Thoracic aorta (tissue), 2 donors: ENCODE results near the gene KDM5B. TPM values are rescaled to one million over a fixed set of nuclear protein-coding genes. Genes with fewer than 3 reads are reported as not detected.
"Not testable (repeated sequence)": the region's sequence is repeated elsewhere in the genome, so short reads cannot be mapped to it uniquely, and the experiment has no call there.

ENCODE experiments used
- ATAC-seq: fragments of 150-250 bp; one replicate; pipeline ENCODE4 v1.8.0; 2017; ENCODE audit warnings: low read depth; ENCODE audit not compliant: insufficient number of reproducible peaks, low FRiP score
- DNase-seq: peaks from one replicate; pipeline ENCODE4 v3.0.0-alpha.2; 2020; ENCODE audit warnings: low spot score
- H3K27ac ChIP-seq, 2 donors: fragments of 200-600 bp; sonication (generic); 1 replicate in 1 of 2; 2 replicates in 1 of 2; pipeline ENCODE4 v1.5.1; 2016; ENCODE audit warnings: mild to moderate bottlenecking in 2 of 2, moderate library complexity in 2 of 2
- H3K27me3 ChIP-seq: fragments of 200-600 bp; sonication (generic); replicated peaks from 2 replicates; pipeline ENCODE4 v1.6.0; 2016; ENCODE audit warnings: mild to moderate bottlenecking; ENCODE audit not compliant: insufficient read depth
- H3K36me3 ChIP-seq: fragments of 200-600 bp; sonication (generic); one replicate; pipeline ENCODE4 v1.5.1; 2016
- H3K4me1 ChIP-seq, 2 donors: fragments of 200-600 bp; sonication (generic); 1 replicate in 1 of 2; 2 replicates in 1 of 2; pipeline versions ENCODE4 v1.5.1 to v1.6.0; 2016; ENCODE audit warnings: low read depth in 2 of 2, mild to moderate bottlenecking in 1 of 2; ENCODE audit not compliant: control insufficient read depth in 1 of 2
- H3K4me3 ChIP-seq: fragments of 200-600 bp; sonication (generic); 2 replicates; pipeline ENCODE4 v1.5.1; 2016; ENCODE audit warnings: mild to moderate bottlenecking
- H3K9me3 ChIP-seq: fragments of 200-600 bp; sonication (generic); 2 replicates; pipeline ENCODE4 v1.5.1; 2016
- total RNA-seq, 2 donors: library from RNA; depleted of rRNA; stranded (reverse); fragments of >200 nt; gene quantifications; one replicate each; pipeline versions ENCODE4 v1.1.0 to v1.2.3, GENCODE V29; 2016
- TF ChIP-seq, protein P1 (sequence below): fragments of 200-600 bp; sonication (generic); IDR thresholded peaks from one replicate; pipeline ENCODE4 v1.5.1; 2019; ENCODE audit warnings: antibody characterized with exemption

Gene KDM5B
- total RNA-seq, 2 donors from 2014 or later: 32.0 to 42.0 TPM

DNA sequence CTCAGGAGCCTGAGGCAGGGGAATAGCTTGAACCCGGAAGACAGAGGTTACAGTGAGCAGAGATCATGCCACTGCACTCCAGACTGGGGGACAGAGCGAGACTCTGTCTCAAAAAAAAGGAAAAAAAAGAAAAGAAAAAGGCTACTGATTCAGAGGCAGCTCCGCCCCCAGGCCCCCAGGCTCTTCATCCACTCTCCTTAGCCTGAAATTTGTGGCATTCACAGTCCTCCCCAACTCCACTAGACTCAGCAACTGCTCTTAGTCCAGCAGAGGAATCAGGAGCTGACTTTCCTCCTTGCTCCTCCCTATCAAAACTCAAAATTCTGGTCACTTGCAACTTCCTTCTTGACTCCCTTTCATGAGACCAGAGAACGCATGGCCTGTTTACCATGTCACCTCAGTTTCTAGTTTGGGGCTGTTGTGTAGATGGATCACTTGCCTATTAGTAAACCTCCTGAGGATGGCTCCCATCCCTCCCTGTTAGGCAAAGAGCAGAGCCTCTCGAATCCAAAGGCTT is 29.6 kb upstream of the KDM5B start:
- Histone ChIP-seq H3K4me1 (no peaks in the 10 kb centered on the region), H3K27me3 (no peaks in the 10 kb centered on the region), H3K4me3 (no peak overlapping the region), H3K9me3 (no peaks in the 10 kb centered on the region), H3K27ac (no peak overlapping the region), H3K36me3 (no peaks in the 10 kb centered on the region)
- ATAC-seq (no peak), DNase-seq (no peak)
- TF ChIP-seq, protein P1, sequence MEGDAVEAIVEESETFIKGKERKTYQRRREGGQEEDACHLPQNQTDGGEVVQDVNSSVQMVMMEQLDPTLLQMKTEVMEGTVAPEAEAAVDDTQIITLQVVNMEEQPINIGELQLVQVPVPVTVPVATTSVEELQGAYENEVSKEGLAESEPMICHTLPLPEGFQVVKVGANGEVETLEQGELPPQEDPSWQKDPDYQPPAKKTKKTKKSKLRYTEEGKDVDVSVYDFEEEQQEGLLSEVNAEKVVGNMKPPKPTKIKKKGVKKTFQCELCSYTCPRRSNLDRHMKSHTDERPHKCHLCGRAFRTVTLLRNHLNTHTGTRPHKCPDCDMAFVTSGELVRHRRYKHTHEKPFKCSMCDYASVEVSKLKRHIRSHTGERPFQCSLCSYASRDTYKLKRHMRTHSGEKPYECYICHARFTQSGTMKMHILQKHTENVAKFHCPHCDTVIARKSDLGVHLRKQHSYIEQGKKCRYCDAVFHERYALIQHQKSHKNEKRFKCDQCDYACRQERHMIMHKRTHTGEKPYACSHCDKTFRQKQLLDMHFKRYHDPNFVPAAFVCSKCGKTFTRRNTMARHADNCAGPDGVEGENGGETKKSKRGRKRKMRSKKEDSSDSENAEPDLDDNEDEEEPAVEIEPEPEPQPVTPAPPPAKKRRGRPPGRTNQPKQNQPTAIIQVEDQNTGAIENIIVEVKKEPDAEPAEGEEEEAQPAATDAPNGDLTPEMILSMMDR: no peak

DNA sequence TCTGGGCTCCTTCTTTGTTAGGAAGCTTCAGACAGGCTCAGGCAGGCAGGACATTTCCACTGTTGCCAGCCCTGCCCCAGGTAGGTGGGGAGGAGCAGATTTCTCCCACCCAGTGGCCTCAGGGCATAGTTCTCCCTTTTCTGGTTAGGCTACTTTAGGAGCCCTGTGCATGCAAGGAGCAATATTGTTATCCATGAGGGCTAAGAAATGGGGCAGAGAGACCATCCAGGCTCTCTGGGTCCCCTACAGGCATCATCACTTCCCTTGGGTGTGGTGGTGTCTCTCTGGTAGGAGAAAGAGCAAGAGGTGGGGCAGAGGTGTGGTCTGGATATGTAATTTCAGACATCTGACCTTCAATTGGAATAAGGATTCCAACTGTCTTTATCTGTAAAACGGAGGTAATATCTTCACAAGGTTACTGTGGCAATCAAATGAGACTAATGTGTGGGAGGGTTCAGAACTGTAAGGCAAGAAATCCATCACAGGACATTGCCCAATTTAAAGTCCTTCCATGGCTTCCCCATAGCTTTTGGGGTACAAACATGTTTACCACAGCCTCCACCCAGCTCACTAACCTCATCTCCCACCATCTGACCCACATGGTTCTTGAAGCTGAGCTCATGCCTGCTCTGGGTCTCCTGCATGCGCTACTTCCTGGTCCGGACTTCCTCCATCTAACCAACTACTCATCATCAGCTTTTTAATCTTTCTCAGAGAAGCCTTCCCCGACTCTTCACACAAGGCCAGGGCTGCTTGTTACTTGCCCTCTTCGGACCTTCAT is 28.6 kb upstream of the KDM5B start:
- no peaks in the 10 kb centered on the region for H3K36me3 ChIP-seq
- no peak overlapping the region for H3K4me3 ChIP-seq
- TF ChIP-seq, protein P1: no peak
- no peak overlapping the region for H3K27ac ChIP-seq
- no peaks in the 10 kb centered on the region for H3K27me3 ChIP-seq
- DNase-seq: no peak
- ATAC-seq: no peak
- no peaks in the 10 kb centered on the region for H3K4me1 ChIP-seq
- no peaks in the 10 kb centered on the region for H3K9me3 ChIP-seq

DNA sequence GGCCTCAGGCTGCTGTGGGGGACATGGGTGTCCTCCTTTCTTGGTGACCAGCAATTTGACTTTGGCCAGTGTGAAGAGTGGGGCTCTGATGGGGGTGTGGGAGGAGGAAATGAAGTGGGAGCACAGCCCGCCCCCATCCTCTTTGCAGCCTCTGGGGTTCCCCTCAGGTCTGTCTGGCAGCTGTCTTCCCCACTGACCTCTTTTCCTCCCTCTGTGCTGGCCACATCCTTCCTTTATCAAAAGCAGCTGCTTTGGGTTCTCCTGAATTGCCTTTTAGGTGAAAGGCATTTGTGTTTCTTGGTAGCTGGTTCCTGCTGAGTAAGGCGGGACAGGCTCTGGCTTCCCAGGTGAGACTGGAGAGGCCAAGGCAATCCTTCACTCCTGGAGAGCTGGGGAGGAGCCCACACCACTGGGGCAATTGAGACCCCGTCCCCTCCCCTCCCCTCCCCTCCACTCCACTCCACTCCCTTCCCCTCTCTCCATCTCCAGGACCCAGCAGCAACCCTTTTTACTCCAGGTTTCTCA is 27.4 kb upstream of the KDM5B start:
- Histone ChIP-seq H3K4me1 (no peaks in the 10 kb centered on the region), H3K9me3 (no peaks in the 10 kb centered on the region), H3K27ac (no peak overlapping the region), H3K36me3 (no peaks in the 10 kb centered on the region), H3K27me3 (no peaks in the 10 kb centered on the region), H3K4me3 (no peak overlapping the region)
- no peak for DNase-seq
- TF ChIP-seq, protein P1: no peak
- ATAC-seq: no peak

DNA sequence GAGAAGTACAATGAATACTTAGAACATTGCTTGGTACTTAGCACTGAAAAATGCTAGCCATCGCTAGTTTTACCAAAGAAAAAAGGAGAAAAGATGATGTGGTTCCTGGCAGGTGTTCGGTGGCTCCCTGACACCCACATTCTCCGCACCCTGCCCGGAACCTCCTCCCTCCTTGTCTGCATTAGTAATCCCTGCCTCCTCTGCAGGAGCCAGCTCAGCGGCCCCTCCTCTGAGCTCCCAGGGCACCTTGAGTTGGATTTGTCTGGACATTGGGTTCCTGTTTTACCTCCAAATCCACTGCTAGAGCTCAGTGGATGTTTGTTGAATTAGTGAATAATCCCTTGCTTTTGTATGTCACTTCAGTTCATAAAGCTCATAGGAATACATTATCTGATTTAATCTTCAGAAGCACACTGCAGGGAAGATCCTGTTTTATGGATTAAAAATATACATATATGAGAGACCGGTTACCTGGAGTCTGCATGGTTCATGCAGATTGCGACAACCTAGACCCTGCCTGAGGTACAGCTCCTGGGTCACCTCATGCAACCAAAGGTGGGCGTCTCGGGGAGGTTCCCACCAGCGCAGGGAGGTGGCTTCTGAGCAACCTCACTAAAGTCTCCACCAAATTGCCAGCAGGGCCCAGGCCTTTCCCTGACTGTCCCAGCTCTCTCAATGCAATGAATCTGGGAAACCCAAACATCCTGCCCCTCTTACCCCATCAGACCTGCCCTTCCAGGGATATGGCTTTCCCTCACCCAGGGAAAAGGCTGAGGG is 26.7 kb upstream of the KDM5B start:
- no peaks in the 10 kb centered on the region for H3K4me1 ChIP-seq
- H3K27ac ChIP-seq: no peak overlapping the region
- no peaks in the 10 kb centered on the region for H3K9me3 ChIP-seq
- no peaks in the 10 kb centered on the region for H3K36me3 ChIP-seq
- DNase-seq (no peak), ATAC-seq (no peak)
- TF ChIP-seq, protein P1: no peak
- H3K4me3 ChIP-seq: no peak overlapping the region
- no peaks in the 10 kb centered on the region for H3K27me3 ChIP-seq

DNA sequence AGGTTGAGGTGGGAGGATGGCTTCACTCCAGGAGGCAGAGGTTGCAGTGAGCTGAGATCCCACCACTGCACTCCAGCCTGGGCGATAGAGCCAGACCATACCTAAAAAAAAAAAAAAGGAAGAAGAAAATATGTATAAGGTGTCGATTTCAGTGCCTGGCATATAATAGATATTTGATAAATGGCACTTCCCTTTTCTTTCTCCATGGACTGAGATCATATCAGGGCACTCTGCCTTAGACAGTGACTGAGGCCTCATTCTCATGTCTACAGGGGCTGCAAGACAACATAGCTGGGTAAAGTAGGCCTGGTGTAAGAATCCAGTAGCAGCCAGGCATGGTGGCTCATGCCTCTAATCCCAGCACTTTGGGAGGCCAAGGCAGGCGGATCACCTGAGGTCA is 23.7 kb upstream of the KDM5B start:
- TF ChIP-seq, protein P1: no peak
- Histone ChIP-seq H3K27ac (no peak overlapping the region), H3K4me1 (no peaks in the 10 kb centered on the region), H3K27me3 (no peaks in the 10 kb centered on the region), H3K9me3 (no peaks in the 10 kb centered on the region), H3K36me3 (no peaks in the 10 kb centered on the region), H3K4me3 (no peak overlapping the region)
- ATAC-seq (no peak), DNase-seq (no peak)

DNA sequence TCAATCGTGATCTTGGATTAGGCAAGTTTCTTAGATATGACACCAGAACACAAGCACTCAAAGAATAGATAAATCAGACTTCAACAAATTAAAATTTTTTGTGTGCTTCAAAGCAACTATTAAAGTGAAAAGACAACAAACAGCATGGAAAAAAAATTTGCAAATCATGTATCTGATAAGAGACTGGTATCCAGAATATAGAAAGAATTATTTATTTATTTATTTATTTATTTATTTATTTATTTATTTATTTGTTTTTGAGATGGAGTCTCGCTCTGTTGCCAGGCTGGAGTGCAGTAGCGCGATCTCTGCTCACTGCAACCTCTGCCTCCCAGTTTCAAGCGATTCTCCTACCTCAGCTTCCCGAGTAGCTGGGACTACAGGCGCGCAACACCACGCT is 21.0 kb upstream of the KDM5B start:
- H3K27me3 ChIP-seq, DNase-seq, H3K4me3 ChIP-seq, ATAC-seq, H3K9me3 ChIP-seq, H3K4me1 ChIP-seq, H3K27ac ChIP-seq, H3K36me3 ChIP-seq: not testable (repeated sequence)
